PC-3 (cell line): Measurements from ENCODE around the gene PTGER2.

Source experiments
- CTCF ChIP-seq: fragments of 300-600 bp; sonication (generic); conservative IDR thresholded peaks from 2 replicates; pipeline ENCODE4 v1.5.1; 2017; ENCODE audit warnings: antibody characterized with exemption, low read depth, mild to moderate bottlenecking, low read length
- EZH2 ChIP-seq: fragments of 300-600 bp; sonication (generic); IDR thresholded peaks from one replicate; pipeline ENCODE4 v1.6.1; 2017; ENCODE audit warnings: antibody characterized with exemption, mild to moderate bottlenecking, low read length; ENCODE audit not compliant: unreplicated experiment

DNA sequence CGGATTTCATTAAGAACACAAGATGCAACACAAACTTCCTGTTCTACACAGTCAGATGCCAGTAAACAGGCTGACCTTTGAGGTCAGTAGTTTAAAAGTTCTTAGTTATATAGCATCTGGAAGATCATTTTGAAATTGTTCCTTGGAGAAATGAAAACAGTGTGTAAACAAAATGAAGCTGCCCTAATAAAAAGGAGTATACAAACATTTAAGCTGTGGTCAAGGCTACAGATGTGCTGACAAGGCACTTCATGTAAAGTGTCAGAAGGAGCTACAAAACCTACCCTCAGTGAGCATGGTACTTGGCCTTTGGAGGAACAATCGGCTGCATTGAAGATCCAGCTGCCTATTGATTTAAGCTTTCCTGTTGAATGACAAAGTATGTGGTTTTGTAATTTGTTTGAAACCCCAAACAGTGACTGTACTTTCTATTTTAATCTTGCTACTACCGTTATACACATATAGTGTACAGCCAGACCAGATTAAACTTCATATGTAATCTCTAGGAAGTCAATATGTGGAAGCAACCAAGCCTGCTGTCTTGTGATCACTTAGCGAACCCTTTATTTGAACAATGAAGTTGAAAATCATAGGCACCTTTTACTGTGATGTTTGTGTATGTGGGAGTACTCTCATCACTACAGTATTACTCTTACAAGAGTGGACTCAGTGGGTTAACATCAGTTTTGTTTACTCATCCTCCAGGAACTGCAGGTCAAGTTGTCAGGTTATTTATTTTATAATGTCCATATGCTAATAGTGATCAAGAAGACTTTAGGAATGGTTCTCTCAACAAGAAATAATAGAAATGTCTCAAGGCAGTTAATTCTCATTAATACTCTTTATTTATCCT, 13.5 kb downstream of the PTGER2 start:
- TF ChIP-seq CTCF (no peak), EZH2 (no peak)
